HG03565 (cell line): Measurements from ENCODE around the gene SLC16A12.
"Not testable (repeated sequence)": the region's sequence is repeated elsewhere in the genome, so short reads cannot be mapped to it uniquely, and the experiment has no call there.

Experiments used
- ATAC-seq: cut with Tn5 transposase; IDR thresholded peaks from one replicate; pipeline ENCODE4 v1.9.1; 2021; ENCODE audit warnings: mild to moderate bottlenecking, moderate library complexity; ENCODE audit not compliant: unreplicated experiment

Gene SLC16A12

DNA sequence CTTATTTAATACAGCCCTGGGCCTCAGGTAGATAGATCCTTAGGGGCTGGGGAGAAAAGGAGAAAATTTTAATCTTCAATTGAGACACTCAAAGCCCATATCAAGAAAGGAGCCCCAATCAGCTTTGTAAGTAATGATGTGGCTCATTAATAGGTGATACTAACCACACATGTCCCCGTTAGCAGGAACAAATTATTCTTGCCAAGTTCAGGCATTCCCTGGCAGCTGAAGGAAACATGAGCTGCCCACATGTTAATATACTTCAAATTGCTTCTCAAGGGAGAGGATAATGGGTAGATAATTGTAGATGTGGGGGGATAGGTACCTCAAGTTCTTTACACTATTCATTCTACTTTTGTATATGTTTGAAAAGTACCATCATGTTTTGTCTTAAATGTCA, 106.5 kb downstream of the SLC16A12 start:
- no peak for ATAC-seq

DNA sequence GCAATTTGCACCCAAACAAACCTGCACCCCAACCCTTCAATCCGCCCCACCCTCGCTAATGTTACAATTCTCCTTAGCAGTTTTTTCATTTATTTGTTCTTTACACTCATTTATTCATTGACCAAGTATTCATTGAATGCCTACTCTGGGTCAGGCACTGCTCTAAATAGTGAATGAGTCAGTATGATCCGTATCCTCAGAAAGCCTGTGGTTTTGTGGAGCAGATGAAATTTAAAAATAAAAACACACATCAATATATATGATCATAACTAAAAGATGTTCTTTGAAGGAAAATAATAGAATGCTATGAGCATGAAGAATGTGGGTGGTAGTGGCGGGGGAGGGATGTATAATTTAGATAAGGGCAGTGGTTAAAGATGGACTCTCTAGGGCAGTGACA, 107.8 kb downstream of the SLC16A12 start:
- no peak for ATAC-seq

DNA sequence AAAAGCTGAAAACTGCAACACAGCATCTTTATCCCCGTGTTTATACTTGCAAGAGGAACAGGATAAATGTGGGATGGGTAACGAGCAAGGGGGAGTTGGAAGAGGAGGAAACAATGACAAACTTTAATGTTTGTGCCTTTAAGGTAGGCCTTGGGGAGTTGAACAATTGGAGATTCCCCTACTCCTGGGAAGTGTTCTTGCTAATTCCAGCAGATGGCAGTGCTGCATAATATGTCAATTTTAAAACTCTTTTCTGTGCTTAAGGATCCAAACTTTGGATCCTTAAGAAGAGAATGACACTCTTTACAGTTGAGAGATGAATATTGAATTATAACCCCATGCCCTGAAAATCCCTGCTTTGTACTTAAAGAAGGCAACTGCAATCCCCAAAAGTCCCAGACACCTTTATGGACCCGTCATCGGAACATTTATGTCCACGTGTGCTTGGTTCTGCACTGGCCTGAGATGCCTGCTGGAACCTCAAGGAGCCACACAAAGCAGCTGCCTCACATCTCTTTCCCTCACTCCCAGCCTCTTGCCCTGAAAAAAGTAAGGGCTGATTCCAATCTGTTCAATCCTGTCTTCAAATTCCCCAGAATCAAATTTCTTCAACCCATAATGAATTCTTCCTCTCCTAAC, 109.0 kb downstream of the SLC16A12 start:
- ATAC-seq, result no peak

DNA sequence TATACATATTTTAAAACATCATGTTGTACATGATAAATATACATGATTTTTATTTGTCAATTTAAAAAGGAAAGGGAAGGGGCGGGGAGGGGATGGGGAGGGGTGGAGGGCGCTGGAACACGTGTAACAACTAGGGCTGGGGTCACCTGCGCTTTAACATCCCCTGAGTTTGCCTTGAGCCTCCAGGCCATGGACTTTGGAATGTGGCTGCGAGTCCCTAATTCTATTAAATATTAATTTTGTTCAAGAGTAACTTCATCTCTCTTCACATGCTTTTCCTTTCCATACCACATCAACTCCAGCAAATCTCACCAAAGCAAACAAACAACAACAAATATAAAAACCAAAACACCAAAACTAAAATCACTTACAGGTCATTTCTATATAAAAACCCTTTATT, 110.4 kb downstream of the SLC16A12 start:
- no peak for ATAC-seq

DNA sequence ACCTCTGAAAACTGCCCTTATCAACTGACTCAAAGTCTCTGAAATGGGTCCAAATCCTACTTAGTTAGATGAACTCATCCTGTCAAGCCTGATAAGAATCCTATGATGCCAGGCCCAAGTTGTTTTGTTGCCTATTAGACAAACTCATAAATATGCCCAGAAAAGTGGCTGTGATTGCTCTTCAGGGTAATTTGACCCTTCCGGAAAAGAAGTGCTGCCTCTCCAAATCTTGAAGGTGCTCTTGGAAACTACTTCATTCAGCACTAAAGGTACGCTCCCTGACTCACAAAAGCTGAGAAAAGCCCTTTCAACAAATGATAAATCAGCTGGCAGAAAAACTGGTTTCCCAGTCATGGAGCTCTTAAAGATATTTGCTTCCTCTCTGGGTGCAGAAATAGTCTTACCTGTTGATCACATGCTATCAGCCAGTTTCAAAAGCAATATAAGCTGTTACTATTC, 114.3 kb downstream of the SLC16A12 start:
- ATAC-seq, result no peak

GRCh38 chr10:89419548-89419947, 115.8 kb downstream of the SLC16A12 start:
- no peak for ATAC-seq

- ATAC-seq, result no peak
Measured at GRCh38 chr10:89416465-89416864, 118.9 kb downstream of the SLC16A12 start.

DNA sequence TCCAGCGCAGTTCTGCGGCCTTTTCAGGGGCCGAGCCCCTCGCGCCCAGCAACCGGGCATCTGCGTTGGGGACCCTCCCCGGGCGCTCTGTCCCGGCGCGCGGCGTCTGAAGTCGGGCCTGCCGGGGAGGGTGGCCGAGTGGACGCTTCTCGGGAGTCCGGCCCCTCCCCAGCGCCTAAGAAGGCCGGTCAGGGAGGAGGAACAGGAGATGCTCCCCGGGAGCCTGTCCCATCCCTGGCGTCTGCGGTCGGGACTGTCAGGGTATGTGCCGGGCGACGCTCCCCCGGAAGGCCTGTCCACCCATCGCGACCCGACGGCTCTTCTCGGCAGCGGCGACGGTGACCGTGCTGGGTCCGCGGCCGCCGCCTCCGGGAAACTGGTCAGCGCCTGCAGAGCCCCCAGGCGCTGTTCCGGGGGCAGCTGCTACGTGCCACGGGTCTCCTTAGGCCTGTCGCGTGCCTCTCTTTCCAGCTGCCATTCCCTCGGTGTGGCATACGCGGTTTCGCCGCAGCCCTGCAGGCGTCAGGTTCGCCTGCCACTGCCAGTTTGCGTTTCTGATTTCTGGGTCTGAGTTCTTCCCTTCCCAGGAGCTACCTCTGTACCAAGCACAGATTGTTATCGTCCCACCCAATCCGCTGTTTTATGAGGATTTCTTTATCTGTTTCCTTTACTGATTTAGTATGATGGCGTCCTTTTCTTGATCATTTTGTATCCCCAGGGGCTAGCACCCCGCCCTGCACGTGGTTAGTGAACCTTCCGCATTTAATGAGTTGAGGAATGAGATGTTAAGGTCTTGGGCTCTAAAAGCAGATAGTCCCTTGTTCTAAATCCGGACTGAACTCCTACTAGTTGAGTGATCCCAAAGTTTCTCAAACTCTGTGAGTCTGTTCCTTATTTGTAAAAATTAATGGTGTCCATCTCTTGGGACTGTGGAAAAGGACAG, 120.2 kb downstream of the SLC16A12 start:
- peak; percentile 23 for ATAC-seq

DNA sequence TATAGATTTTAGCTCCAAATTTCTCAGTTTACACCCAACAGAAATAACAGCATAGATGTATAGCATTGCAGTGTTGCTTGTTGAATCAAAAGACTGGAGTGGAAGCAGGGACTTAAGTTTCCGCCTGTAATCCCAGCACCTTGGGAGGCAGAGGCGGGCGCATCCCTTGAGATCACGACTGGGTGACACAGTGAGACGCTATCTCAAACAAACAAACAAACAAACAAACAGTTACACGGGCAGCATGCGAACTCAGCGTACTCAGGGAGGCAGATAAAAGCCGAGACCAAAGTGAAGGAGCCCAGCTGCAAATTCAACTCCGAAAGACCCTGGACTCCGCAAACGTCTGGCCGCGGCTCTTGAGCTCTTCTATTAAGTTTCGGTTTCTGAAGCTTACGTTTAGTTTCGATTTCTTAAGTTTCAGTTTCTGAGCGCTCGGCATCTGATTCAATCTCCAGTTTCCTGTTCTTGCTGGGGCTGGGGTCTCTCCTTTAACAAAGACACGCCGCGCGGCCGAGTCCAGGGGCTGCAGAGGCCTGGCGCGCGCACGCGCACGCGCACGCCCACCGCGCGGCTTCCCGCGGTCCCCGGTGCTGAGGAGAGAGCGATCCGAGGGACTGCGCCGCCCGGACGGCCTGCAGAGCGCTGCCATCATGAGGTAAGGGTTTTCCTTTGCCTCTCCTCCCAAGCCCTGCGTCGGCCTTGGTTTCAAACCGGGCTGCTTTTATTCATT, 121.1 kb downstream of the SLC16A12 start, which contains the start of gene IFIT5:
TSS of gene IFIT5 (plus strand) at position 423 of the 733 bp plus-strand sequence. CDS start at position 654, 231 bp downstream.
- ATAC-seq, result peak; percentile 69

GRCh38 chr10:89413398-89413912, 121.9 kb downstream of the SLC16A12 start:
- ATAC-seq, result no peak

- not testable (repeated sequence) for ATAC-seq
Measured at GRCh38 chr10:89412276-89412675, 123.1 kb downstream of the SLC16A12 start.

GRCh38 chr10:89411135-89411534, 124.3 kb downstream of the SLC16A12 start:
- ATAC-seq, result not testable (repeated sequence)

- not testable (repeated sequence) for ATAC-seq
Measured at GRCh38 chr10:89410551-89410950, 124.8 kb downstream of the SLC16A12 start.

DNA sequence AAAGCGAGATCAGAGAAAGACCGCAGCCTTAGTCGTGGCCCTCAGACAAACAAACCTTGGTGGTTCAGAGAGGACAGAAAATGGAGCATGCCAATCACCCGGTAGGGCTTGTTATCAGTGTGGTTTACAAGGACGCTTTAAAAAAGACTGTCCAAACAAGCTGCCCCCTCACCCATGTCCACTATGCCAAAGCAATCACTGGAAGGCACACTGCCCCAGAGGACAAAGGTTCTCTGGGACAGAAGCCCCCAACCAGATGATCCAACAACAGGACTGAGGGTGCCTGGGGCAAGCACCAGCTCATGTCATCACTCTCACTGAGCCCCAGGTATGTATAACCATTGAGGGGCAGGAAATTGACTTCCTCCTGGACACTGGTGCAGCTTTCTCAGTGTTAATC, 126.1 kb downstream of the SLC16A12 start:
- ATAC-seq, result not testable (repeated sequence)

DNA sequence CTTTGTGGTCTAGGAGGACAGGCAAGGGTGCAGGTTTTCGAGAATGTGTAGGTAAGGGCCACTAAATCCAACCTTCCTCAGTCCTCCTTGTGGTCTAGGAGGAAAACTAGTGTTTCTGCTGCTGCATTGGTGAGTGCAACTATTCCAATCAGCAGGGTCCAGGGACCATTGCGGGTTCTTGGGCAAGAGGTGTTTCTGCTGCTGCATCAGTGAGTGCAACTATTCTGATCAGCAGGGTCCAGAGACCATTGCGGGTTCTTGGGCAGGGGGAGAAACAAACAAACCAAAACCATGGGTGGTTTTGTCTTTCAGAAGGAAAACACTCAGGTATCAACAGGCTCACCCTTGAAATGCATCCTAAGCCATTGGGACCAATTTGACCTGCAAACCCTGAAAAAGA, 127.6 kb downstream of the SLC16A12 start:
- not testable (repeated sequence) for ATAC-seq

GRCh38 chr10:89406178-89406577, 129.2 kb downstream of the SLC16A12 start:
- not testable (repeated sequence) for ATAC-seq

DNA sequence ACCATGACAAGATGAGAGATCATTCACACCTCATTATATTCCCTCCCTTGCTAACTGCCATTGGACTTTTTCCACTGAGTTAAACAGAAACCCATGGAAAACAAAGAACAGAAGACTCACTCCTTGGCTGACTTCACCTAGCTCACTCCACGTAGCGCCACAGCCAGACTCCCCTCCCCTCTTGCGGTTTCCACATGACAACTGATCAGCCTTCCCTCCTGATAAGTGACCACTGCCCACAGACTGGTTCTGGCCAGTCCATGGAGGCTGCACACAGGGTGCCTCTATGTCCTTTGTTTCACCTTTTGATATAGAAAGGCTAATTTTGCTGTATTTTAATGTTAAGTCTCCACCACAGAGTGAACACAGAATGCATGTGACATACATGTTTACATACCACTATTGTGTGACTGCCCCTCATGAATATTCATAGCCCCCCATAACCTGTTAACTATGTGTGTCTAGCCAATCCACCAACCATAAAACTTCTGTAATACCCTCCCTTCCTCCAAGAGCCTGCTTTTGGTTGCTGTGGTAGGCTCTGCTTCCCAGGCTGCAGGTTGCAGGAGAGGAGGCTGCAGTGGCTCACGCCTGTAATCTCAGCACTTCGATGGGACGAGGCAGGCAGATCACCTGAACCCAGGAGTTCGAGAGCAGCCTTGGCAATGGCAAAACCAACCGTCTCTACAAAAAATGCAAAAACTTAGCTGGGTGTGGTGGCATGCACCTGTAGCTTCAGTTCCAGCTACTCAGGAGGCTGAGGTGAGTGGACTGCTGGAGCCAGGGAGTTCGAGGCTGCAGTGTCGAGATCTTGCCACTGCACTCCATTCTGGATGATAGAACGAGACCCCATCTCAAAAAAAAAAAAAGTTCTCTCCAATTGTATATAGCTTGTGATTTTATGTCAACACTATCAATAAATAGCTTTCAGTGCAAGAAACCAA, 131.0 kb downstream of the SLC16A12 start:
- no peak for ATAC-seq

DNA sequence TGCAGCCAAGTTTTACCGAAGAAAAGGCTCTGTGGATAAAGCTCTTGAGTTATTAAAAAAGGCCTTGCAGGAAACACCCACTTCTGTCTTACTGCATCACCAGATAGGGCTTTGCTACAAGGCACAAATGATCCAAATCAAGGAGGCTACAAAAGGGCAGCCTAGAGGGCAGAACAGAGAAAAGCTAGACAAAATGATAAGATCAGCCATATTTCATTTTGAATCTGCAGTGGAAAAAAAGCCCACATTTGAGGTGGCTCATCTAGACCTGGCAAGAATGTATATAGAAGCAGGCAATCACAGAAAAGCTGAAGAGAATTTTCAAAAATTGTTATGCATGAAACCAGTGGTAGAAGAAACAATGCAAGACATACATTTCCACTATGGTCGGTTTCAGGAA, 132.4 kb downstream of the SLC16A12 start:
- ATAC-seq, result no peak

GRCh38 chr10:89399956-89400355, 135.4 kb downstream of the SLC16A12 start:
- ATAC-seq, result no peak
